A673 (cell line): Measurements from ENCODE around the gene FAM168B.

ENCODE experiments used
- EZH2 ChIP-seq: fragments of 200-600 bp; sonication (generic); IDR thresholded peaks from 2 replicates; pipeline ENCODE4 v1.6.1; 2017; ENCODE audit warnings: borderline replicate concordance, low read depth, mild to moderate bottlenecking, mixed read lengths, antibody characterized with exemption, low read length; ENCODE audit not compliant: poor library complexity, severe bottlenecking
- TF ChIP-seq, protein P1 (sequence below): fragments of 300-800, 200-600 bp; sonication (generic); conservative IDR thresholded peaks from 2 replicates; pipeline ENCODE4 v1.5.1; 2017; ENCODE audit warnings: low read depth, mild to moderate bottlenecking, antibody characterized with exemption, low read length, moderate library complexity, mixed read lengths

DNA sequence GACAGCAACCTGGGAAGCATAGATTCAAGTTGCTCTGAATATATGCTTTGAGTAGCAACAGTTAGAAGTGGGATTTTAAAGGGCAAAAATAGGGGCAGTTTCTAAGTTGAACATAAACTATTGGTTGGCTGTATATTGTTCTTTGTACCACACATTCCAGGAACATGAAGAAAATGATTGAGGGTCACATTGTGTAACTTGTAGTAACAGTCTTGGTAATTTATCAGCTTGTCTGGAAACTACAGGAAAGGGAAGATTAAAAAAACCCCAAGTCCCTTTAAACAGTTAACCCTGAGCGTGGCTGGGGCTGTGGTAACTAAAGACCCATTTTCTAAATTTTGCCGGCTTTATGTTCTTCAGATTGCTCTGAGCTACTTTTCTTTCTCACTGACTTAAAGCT is 19.3 kb upstream of the FAM168B start:
- TF ChIP-seq, protein P1, sequence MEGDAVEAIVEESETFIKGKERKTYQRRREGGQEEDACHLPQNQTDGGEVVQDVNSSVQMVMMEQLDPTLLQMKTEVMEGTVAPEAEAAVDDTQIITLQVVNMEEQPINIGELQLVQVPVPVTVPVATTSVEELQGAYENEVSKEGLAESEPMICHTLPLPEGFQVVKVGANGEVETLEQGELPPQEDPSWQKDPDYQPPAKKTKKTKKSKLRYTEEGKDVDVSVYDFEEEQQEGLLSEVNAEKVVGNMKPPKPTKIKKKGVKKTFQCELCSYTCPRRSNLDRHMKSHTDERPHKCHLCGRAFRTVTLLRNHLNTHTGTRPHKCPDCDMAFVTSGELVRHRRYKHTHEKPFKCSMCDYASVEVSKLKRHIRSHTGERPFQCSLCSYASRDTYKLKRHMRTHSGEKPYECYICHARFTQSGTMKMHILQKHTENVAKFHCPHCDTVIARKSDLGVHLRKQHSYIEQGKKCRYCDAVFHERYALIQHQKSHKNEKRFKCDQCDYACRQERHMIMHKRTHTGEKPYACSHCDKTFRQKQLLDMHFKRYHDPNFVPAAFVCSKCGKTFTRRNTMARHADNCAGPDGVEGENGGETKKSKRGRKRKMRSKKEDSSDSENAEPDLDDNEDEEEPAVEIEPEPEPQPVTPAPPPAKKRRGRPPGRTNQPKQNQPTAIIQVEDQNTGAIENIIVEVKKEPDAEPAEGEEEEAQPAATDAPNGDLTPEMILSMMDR = no peak
- no peak for TF ChIP-seq EZH2
